Muscle layer of duodenum (tissue), 2 donors: ENCODE data around the gene KSR2.

Experiments used
- H3K27ac ChIP-seq: one replicate; pipeline ENCODE4 v1.7.0; 2013; ENCODE audit warnings: mild to moderate bottlenecking, low read length
- H3K27me3 ChIP-seq: one replicate; pipeline ENCODE4 v1.7.0; 2013; ENCODE audit warnings: low read depth, mild to moderate bottlenecking, control low read depth, low read length
- H3K36me3 ChIP-seq, 2 donors: one replicate each; pipeline ENCODE4 v1.7.0; 2013; ENCODE audit warnings: low read length in 2 of 2, control low read depth in 1 of 2, mild to moderate bottlenecking in 1 of 2; ENCODE audit not compliant: insufficient read depth in 2 of 2, control insufficient read depth in 1 of 2
- H3K4me1 ChIP-seq, 2 donors: one replicate each; pipeline ENCODE4 v1.7.0; 2013; ENCODE audit warnings: low read length in 2 of 2, mild to moderate bottlenecking in 2 of 2, control low read depth in 1 of 2, moderate library complexity in 1 of 2; ENCODE audit not compliant: insufficient read depth in 2 of 2, control insufficient read depth in 1 of 2
- H3K4me3 ChIP-seq, 2 donors: one replicate each; pipeline ENCODE4 v1.7.0; 2013; ENCODE audit warnings: low read length in 2 of 2, low read depth in 1 of 2, mild to moderate bottlenecking in 1 of 2
- H3K9me3 ChIP-seq, 2 donors: one replicate each; pipeline ENCODE4 v1.7.0; 2013; ENCODE audit warnings: low read length in 2 of 2, control low read depth in 1 of 2, mild to moderate bottlenecking in 1 of 2; ENCODE audit not compliant: control insufficient read depth in 1 of 2
- donor health status: healthy.

KSR2 gene

DNA sequence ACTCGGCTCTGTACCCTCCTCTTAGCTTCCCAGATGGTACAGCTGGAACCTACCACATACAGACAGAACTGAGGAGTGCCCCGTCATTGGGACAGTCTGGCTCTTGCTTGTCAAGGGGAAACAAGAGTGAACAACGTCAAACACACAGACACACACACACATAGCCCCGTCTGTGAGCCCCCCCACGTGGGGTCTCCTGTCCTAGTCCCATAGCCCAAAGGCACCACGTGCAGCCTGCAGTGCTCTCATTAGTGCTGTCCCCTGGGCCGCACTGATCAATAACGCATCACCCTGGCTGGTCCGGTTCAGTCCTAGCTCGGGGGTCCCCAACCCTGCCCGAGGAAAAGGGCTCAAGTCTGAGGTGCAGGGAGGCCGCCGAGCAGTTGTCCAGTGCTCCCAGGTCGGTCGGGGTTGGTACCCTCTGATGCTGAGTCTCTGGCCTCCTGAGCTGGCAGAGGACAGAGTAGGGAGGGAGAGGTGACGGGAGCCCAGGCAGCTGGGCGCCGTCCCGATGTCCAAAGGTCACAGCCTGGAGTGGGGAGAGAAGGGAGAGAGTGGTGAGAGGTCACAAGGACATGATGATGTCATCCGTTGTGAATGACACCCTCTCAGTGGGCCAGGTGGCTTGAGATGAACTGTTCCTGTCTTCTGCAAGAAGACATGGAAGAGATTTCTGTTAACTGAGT, 502.0 kb downstream of the KSR2 start:
- H3K36me3 ChIP-seq, result no peaks in the 10 kb centered on the region
- H3K4me3 ChIP-seq, result no peak overlapping the region
- no peaks in the 10 kb centered on the region for H3K4me1 ChIP-seq
- H3K27me3 ChIP-seq, result no peaks in the 10 kb centered on the region
- no peak overlapping the region for H3K27ac ChIP-seq
- peaks cover 0 to 6% of the 10 kb centered on the region in 2 donors for H3K9me3 ChIP-seq

DNA sequence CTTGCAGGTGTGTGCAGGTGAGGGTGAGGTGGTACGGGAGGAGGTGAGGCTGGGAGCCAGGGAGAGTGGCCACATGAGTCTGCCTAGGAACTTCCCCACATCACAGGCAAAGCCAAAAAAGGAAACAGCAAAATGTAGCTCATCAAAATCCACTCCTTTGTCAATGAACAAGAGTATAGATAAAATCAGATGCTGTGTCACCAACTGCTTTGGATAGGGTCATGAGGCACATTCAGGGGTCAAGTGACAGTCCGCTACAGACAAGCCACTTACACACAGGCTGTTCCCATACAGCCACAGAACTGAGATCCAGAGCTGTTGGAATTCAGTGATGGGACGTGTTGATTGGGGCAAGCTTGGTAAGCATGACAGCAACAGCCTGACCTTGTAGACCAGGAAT, 507.1 kb downstream of the KSR2 start:
- Histone ChIP-seq H3K9me3 (no peaks in the 10 kb centered on the region), H3K4me3 (no peak overlapping the region), H3K27ac (no peak overlapping the region), H3K4me1 (no peaks in the 10 kb centered on the region), H3K36me3 (no peaks in the 10 kb centered on the region), H3K27me3 (no peaks in the 10 kb centered on the region)

DNA sequence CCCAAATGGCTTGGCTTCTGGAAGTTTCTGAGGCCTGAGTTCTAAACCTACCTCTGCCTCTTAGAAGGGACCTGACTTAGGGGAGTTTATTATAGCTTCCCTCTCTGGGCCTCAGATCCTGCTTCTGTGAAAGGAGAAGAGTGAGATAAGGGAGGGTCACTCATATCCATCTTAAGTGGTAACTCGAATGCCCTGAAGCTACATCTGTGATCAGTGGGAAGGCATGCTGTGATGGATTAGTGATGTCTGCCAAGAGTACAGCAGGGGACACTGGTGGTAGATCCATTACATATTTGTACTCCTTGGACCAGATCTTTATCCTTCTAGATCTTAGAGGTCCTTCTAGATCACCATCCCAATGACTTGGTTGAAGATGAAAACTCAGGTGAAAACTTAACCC, 509.6 kb downstream of the KSR2 start:
- Histone ChIP-seq H3K27me3 (no peaks in the 10 kb centered on the region), H3K36me3 (no peaks in the 10 kb centered on the region), H3K4me1 (no peaks in the 10 kb centered on the region), H3K4me3 (no peak overlapping the region), H3K9me3 (peaks cover 0 to 5% of the 10 kb centered on the region in 2 donors), H3K27ac (no peak overlapping the region)

DNA sequence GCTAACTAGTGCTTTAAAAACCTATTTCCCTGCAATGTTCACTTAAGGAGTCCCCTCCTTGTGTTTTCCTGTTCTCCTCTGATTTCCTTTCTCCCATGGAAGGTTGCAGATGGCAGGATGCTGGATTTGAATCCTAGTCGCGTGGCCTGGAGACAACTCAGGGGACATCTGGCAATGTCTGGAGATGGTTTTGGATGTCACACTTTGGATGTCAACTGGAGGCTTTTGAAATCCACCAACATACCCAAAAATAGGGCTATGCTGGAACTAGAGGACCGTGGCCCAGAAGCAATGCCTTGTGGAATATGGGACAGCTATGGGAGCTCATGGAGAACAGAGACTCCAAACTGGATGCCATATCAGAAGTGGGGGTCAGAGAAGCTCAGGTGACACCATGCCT, 511.6 kb downstream of the KSR2 start:
- Histone ChIP-seq H3K27ac (no peak overlapping the region), H3K4me3 (no peak overlapping the region), H3K36me3 (no peaks in the 10 kb centered on the region), H3K4me1 (no peaks in the 10 kb centered on the region), H3K27me3 (no peaks in the 10 kb centered on the region), H3K9me3 (peaks cover 0 to 8% of the 10 kb centered on the region in 2 donors)

DNA sequence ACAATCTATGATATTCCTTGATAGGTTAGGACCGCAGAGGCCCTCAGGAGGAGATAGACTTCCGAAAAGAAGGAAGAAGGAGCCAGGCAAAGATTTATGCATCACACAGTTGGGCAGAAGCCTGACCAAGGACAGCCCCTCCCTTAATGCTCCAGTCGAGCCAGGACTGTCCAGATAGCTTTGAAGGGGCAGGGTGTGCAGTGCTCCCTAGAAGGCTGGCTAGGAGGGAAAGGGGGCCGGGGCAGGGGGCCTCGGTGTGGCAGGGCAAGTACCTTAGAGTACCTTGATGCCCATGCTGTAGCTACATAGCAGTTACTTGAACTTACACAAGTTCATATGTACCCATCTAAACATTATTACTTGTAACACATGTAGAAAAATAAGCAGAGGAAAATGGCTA, 512.7 kb downstream of the KSR2 start:
- no peak overlapping the region for H3K27ac ChIP-seq
- H3K4me3 ChIP-seq, result no peak overlapping the region
- H3K27me3 ChIP-seq, result no peaks in the 10 kb centered on the region
- H3K9me3 ChIP-seq, result peaks cover 0 to 8% of the 10 kb centered on the region in 2 donors
- H3K36me3 ChIP-seq, result no peaks in the 10 kb centered on the region
- H3K4me1 ChIP-seq, result no peaks in the 10 kb centered on the region

DNA sequence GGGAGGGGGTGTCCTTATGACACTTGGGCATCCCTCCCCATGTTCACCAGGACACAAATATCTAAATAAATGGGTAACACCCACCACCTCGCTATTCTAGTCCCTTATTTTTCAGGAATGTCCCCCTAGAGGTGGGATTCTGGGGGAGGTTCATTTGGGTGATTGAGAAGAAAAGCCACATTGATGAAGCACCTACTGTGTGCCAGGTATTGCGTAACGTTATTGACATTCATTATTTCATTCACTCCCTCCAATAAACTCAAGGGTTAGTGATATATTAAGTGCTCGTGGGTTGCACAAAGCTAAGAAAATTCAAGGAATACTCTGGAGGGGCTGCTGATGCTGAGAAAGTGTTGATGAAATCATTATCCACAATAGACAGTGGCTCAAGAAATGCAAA, 514.8 kb downstream of the KSR2 start:
- Histone ChIP-seq H3K9me3 (peaks cover 0 to 8% of the 10 kb centered on the region in 2 donors), H3K27ac (no peak overlapping the region), H3K36me3 (no peaks in the 10 kb centered on the region), H3K4me1 (no peaks in the 10 kb centered on the region), H3K4me3 (no peak overlapping the region), H3K27me3 (no peaks in the 10 kb centered on the region)

DNA sequence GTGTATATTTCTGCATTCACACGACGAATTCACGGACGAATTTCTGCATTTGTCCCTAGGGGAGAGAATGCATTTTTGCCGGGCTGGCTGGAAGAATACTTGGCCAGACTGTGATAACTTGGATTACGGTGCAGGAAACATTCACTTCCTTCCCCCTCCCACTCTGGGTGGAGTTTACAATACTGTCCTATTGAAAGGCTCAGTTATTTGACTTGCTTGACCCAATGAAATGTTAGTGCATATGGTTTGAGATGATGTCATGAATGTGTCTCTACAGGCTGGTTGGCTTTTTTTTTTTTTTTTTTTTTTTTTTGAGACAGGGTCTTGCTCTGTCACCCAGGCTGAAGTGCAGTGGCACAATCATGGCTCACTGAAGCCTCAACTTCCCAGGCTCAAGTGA, 516.7 kb downstream of the KSR2 start:
- H3K9me3 ChIP-seq, result peaks cover 0 to 8% of the 10 kb centered on the region in 2 donors
- H3K27ac ChIP-seq, result no peak overlapping the region
- no peak overlapping the region for H3K4me3 ChIP-seq
- no peaks in the 10 kb centered on the region for H3K36me3 ChIP-seq
- no peaks in the 10 kb centered on the region for H3K27me3 ChIP-seq
- no peaks in the 10 kb centered on the region for H3K4me1 ChIP-seq

DNA sequence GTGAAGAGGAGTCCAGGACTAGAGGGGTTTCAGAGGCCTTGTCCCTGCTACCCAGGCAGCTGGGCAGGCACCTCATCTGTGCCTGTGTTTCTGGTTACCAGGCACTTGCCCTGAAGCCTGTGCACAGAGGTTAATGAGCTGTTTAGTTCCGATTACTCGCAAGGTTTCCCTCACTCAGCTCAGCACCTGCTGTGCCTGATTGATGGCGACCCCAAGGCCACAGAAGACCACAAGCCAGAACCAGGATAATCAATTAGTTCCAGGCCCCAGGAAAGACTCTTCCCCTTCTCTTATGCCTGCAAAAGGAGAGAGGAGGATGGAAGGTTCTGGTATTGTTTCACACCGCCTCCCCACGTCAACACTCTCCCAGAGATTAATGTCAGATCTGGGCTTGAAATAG, 518.6 kb downstream of the KSR2 start:
- no peak overlapping the region for H3K27ac ChIP-seq
- no peaks in the 10 kb centered on the region for H3K27me3 ChIP-seq
- H3K9me3 ChIP-seq, result peaks cover 0 to 7% of the 10 kb centered on the region in 2 donors
- H3K36me3 ChIP-seq, result no peaks in the 10 kb centered on the region
- no peaks in the 10 kb centered on the region for H3K4me1 ChIP-seq
- H3K4me3 ChIP-seq, result no peak overlapping the region

DNA sequence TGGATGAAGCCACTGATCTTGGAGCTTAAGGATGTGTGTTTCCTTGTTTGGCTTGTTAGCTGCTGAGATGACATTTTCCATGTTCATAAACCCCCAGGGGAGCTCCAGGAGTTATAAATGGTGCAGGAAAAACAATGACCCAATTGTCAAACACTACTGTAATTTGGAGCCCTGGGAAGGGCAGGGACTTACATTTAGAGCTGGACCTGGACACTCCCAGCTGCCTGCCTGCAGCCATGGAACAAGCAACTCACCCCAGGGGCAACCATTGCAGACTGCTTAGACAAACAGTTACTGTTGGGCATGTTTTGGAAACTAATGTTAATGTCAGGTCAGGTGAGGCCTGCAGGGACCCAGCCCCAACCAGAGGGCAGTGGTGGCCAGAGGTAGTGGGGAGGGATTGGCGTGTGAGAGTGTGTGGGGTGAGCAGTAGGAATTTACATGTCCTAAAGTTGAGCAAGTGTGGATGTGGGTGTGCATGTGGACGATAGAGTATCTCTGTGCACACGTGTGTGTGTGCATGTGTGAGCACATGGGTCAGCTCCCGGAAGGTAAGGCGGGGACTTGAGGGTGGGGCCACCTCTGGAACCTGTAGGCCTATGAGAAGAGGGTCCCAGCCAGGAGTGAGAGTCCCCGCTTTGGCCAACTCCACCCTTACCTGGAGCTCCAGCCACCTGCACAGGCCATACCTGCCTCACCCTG, 521.0 kb downstream of the KSR2 start:
- Histone ChIP-seq H3K9me3 (peaks cover 0 to 2% of the 10 kb centered on the region in 2 donors), H3K4me3 (no peak overlapping the region), H3K36me3 (no peaks in the 10 kb centered on the region), H3K27me3 (no peaks in the 10 kb centered on the region), H3K4me1 (no peaks in the 10 kb centered on the region), H3K27ac (no peak overlapping the region)

DNA sequence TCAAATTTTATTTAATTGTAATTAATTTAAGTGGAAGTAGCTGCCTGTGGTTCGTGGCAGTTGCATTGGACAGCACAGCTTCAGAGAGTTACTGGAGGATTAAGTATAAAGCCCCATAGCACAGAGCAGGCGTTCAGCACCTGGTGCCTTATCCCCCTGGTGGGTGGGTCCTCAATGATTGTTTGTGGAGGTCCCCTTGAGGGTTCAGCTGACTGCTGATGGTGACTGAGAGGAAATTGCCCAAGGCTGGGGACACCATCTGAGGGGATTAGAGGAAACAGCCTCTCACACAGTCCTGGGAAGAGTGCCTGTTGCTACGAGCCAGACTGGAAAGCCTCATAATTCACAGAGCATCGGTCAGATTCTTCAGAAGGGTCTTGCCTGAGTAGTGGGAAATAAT, 524.0 kb downstream of the KSR2 start:
- Histone ChIP-seq H3K4me1 (no peaks in the 10 kb centered on the region), H3K27me3 (no peaks in the 10 kb centered on the region), H3K4me3 (no peak overlapping the region), H3K27ac (no peak overlapping the region), H3K36me3 (no peaks in the 10 kb centered on the region), H3K9me3 (no peaks in the 10 kb centered on the region)

DNA sequence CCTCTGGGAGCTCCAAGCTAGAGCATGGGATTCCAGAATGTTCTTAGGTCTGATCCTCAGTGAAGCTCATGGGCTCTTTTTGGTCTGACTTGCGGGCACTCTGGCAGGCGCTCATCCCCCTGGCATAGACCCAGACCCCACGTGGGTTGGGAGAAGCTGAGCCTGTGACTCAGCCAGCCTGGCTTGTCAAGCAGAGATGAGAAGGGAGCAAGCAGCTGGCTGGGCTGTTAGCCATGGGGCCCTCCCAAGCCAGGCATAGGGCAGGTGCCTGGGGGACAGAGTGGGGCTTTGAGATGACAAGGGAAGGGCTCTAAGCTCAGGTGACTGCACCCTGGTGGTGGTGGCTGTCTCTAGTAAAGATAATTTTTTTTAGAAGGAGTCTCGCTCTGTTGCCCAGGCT, 527.0 kb downstream of the KSR2 start:
- no peaks in the 10 kb centered on the region for H3K9me3 ChIP-seq
- no peaks in the 10 kb centered on the region for H3K4me1 ChIP-seq
- H3K27ac ChIP-seq, result no peak overlapping the region
- no peak overlapping the region for H3K4me3 ChIP-seq
- H3K36me3 ChIP-seq, result no peaks in the 10 kb centered on the region
- no peaks in the 10 kb centered on the region for H3K27me3 ChIP-seq

DNA sequence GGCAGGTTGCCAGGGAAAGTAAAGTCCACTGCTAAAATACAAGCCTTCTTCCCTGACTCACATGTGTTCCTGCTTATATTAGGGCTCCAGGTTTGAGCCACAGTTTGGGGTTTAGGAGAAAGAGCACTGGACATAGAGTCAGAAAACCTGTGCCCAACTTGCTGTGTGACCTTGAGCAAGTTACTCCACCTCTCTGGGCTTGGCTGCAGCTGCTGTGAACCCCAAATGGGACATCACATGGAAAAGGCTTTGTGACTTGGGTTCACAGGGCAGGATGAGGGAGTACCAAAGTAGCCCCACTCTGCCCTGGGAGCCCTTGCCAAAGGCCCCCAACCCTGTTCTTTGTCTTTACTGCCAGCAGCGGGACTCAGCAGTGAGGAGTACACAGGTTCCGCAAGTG, 528.4 kb downstream of the KSR2 start:
- Histone ChIP-seq H3K4me3 (no peak overlapping the region), H3K36me3 (no peaks in the 10 kb centered on the region), H3K27me3 (no peaks in the 10 kb centered on the region), H3K4me1 (no peaks in the 10 kb centered on the region), H3K27ac (no peak overlapping the region), H3K9me3 (no peaks in the 10 kb centered on the region)
